Measurements from ENCODE around the gene LIX1. TPM values are rescaled to one million over a fixed set of nuclear protein-coding genes. Genes with fewer than 3 reads are reported as not detected.

Gene LIX1
- total RNA-seq, 1 donor from 2014 or later = 0.52 TPM

- Histone ChIP-seq H3K4me3 (ENCODE audit: low read length in 3 of 3) (no peak overlapping the region), H3K4me1 (ENCODE audit: control insufficient read depth in 3 of 3, insufficient read depth in 3 of 3, low read length in 3 of 3) (no peaks in the 10 kb centered on the region), H3K36me3 (ENCODE audit: control insufficient read depth in 3 of 3, insufficient read depth in 3 of 3, low read length in 3 of 3) (peaks cover 24 to 71% (median 58%) of the 10 kb centered on the region in 3 donors), H3K9ac (ENCODE audit: low read depth in 1 of 3, low read length in 3 of 3) (no peak overlapping the region), H3K9me3 (ENCODE audit: control insufficient read depth in 3 of 3, low read length in 3 of 3) (no peaks in the 10 kb centered on the region), H3K27ac (ENCODE audit: low read depth, low read length) (no peak overlapping the region), H3K27me3 (ENCODE audit: control insufficient read depth in 3 of 3, insufficient read depth in 3 of 3, low read length in 3 of 3) (no peaks in the 10 kb centered on the region)
Measured at GRCh38 chr5:97171703-97172102, 29.3 kb upstream of the LIX1 start.

GRCh38 chr5:97167435-97167834 is 25.0 kb upstream of the LIX1 start:
- H3K4me3 ChIP-seq (ENCODE audit: low read length in 3 of 3) = no peak overlapping the region
- no peaks in the 10 kb centered on the region for H3K4me1 ChIP-seq (ENCODE audit: control insufficient read depth in 3 of 3, insufficient read depth in 3 of 3, low read length in 3 of 3)
- no peaks in the 10 kb centered on the region for H3K9me3 ChIP-seq (ENCODE audit: control insufficient read depth in 3 of 3, low read length in 3 of 3)
- no peak overlapping the region for H3K27ac ChIP-seq (ENCODE audit: low read depth, low read length)
- H3K36me3 ChIP-seq (ENCODE audit: control insufficient read depth in 3 of 3, insufficient read depth in 3 of 3, low read length in 3 of 3) = peaks cover 15 to 63% (median 37%) of the 10 kb centered on the region in 3 donors
- no peaks in the 10 kb centered on the region for H3K27me3 ChIP-seq (ENCODE audit: control insufficient read depth in 3 of 3, insufficient read depth in 3 of 3, low read length in 3 of 3)
- no peak overlapping the region for H3K9ac ChIP-seq (ENCODE audit: low read depth in 1 of 3, low read length in 3 of 3)

- no peaks in the 10 kb centered on the region for H3K9me3 ChIP-seq (ENCODE audit: control insufficient read depth in 3 of 3, low read length in 3 of 3)
- no peak overlapping the region for H3K27ac ChIP-seq (ENCODE audit: low read depth, low read length)
- H3K4me1 ChIP-seq (ENCODE audit: control insufficient read depth in 3 of 3, insufficient read depth in 3 of 3, low read length in 3 of 3) = no peaks in the 10 kb centered on the region
- no peak overlapping the region for H3K4me3 ChIP-seq (ENCODE audit: low read length in 3 of 3)
- H3K27me3 ChIP-seq (ENCODE audit: control insufficient read depth in 3 of 3, insufficient read depth in 3 of 3, low read length in 3 of 3) = no peaks in the 10 kb centered on the region
- peak overlapping the region in 1 of 3 donors; percentile 64 for H3K9ac ChIP-seq (ENCODE audit: low read depth in 1 of 3, low read length in 3 of 3)
- H3K36me3 ChIP-seq (ENCODE audit: control insufficient read depth in 3 of 3, insufficient read depth in 3 of 3, low read length in 3 of 3) = peaks cover 10 to 58% (median 23%) of the 10 kb centered on the region in 3 donors
Measured at GRCh38 chr5:97165726-97166125, 23.3 kb upstream of the LIX1 start.

GRCh38 chr5:97164846-97165245 is 22.4 kb upstream of the LIX1 start:
- Histone ChIP-seq H3K27me3 (ENCODE audit: control insufficient read depth in 3 of 3, insufficient read depth in 3 of 3, low read length in 3 of 3) (no peaks in the 10 kb centered on the region), H3K4me1 (ENCODE audit: control insufficient read depth in 3 of 3, insufficient read depth in 3 of 3, low read length in 3 of 3) (no peaks in the 10 kb centered on the region), H3K9me3 (ENCODE audit: control insufficient read depth in 3 of 3, low read length in 3 of 3) (no peaks in the 10 kb centered on the region), H3K4me3 (ENCODE audit: low read length in 3 of 3) (no peak overlapping the region), H3K27ac (ENCODE audit: low read depth, low read length) (no peak overlapping the region), H3K9ac (ENCODE audit: low read depth in 1 of 3, low read length in 3 of 3) (no peak overlapping the region), H3K36me3 (ENCODE audit: control insufficient read depth in 3 of 3, insufficient read depth in 3 of 3, low read length in 3 of 3) (peaks cover 11 to 53% (median 26%) of the 10 kb centered on the region in 3 donors)

GRCh38 chr5:97163790-97164285 is 21.4 kb upstream of the LIX1 start:
- H3K36me3 ChIP-seq (ENCODE audit: control insufficient read depth in 3 of 3, insufficient read depth in 3 of 3, low read length in 3 of 3) = peaks cover 9 to 48% (median 30%) of the 10 kb centered on the region in 3 donors
- H3K27ac ChIP-seq (ENCODE audit: low read depth, low read length) = no peak overlapping the region

GRCh38 chr5:97163360-97163764 is 21.0 kb upstream of the LIX1 start:
- peaks cover 9 to 44% (median 28%) of the 10 kb centered on the region in 3 donors for H3K36me3 ChIP-seq (ENCODE audit: control insufficient read depth in 3 of 3, insufficient read depth in 3 of 3, low read length in 3 of 3)
- no peak overlapping the region for H3K4me3 ChIP-seq (ENCODE audit: low read length in 3 of 3)
- no peak overlapping the region for H3K27ac ChIP-seq (ENCODE audit: low read depth, low read length)
- no peak overlapping the region for H3K9ac ChIP-seq (ENCODE audit: low read depth in 1 of 3, low read length in 3 of 3)
- no peaks in the 10 kb centered on the region for H3K9me3 ChIP-seq (ENCODE audit: control insufficient read depth in 3 of 3, low read length in 3 of 3)
- H3K27me3 ChIP-seq (ENCODE audit: control insufficient read depth in 3 of 3, insufficient read depth in 3 of 3, low read length in 3 of 3) = no peaks in the 10 kb centered on the region
- no peaks in the 10 kb centered on the region for H3K4me1 ChIP-seq (ENCODE audit: control insufficient read depth in 3 of 3, insufficient read depth in 3 of 3, low read length in 3 of 3)

More at GRCh38 chr5:97163790-97164285, 21.4 kb upstream of the LIX1 start:
- no peaks in the 10 kb centered on the region for H3K4me1 ChIP-seq (ENCODE audit: control insufficient read depth in 3 of 3, insufficient read depth in 3 of 3, low read length in 3 of 3)
- no peaks in the 10 kb centered on the region for H3K27me3 ChIP-seq (ENCODE audit: control insufficient read depth in 3 of 3, insufficient read depth in 3 of 3, low read length in 3 of 3)
- H3K9me3 ChIP-seq (ENCODE audit: control insufficient read depth in 3 of 3, low read length in 3 of 3) = no peaks in the 10 kb centered on the region
- H3K4me3 ChIP-seq (ENCODE audit: low read length in 3 of 3) = no peak overlapping the region
- no peak overlapping the region for H3K9ac ChIP-seq (ENCODE audit: low read depth in 1 of 3, low read length in 3 of 3)

GRCh38 chr5:97162045-97162444 is 19.6 kb upstream of the LIX1 start:
- no peaks in the 10 kb centered on the region for H3K27me3 ChIP-seq (ENCODE audit: control insufficient read depth in 3 of 3, insufficient read depth in 3 of 3, low read length in 3 of 3)
- H3K36me3 ChIP-seq (ENCODE audit: control insufficient read depth in 3 of 3, insufficient read depth in 3 of 3, low read length in 3 of 3) = peaks cover 7 to 30% (median 21%) of the 10 kb centered on the region in 3 donors
- H3K9ac ChIP-seq (ENCODE audit: low read depth in 1 of 3, low read length in 3 of 3) = no peak overlapping the region
- H3K9me3 ChIP-seq (ENCODE audit: control insufficient read depth in 3 of 3, low read length in 3 of 3) = peaks cover 0 to 3% (median 0%) of the 10 kb centered on the region in 3 donors
- no peaks in the 10 kb centered on the region for H3K4me1 ChIP-seq (ENCODE audit: control insufficient read depth in 3 of 3, insufficient read depth in 3 of 3, low read length in 3 of 3)
- H3K4me3 ChIP-seq (ENCODE audit: low read length in 3 of 3) = no peak overlapping the region
- H3K27ac ChIP-seq (ENCODE audit: low read depth, low read length) = no peak overlapping the region

GRCh38 chr5:97157689-97158088 is 15.3 kb upstream of the LIX1 start:
- H3K9me3 ChIP-seq (ENCODE audit: control insufficient read depth in 3 of 3, low read length in 3 of 3) = peaks cover 0 to 3% (median 0%) of the 10 kb centered on the region in 3 donors
- no peaks in the 10 kb centered on the region for H3K4me1 ChIP-seq (ENCODE audit: control insufficient read depth in 3 of 3, insufficient read depth in 3 of 3, low read length in 3 of 3)
- H3K27me3 ChIP-seq (ENCODE audit: control insufficient read depth in 3 of 3, insufficient read depth in 3 of 3, low read length in 3 of 3) = no peaks in the 10 kb centered on the region

GRCh38 chr5:97151370-97151769 is 9.0 kb upstream of the LIX1 start:
- Histone ChIP-seq H3K27me3 (ENCODE audit: control insufficient read depth in 3 of 3, insufficient read depth in 3 of 3, low read length in 3 of 3) (no peaks in the 10 kb centered on the region), H3K4me1 (ENCODE audit: control insufficient read depth in 3 of 3, insufficient read depth in 3 of 3, low read length in 3 of 3) (no peaks in the 10 kb centered on the region), H3K9ac (ENCODE audit: low read depth in 1 of 3, low read length in 3 of 3) (no peak overlapping the region), H3K9me3 (ENCODE audit: control insufficient read depth in 3 of 3, low read length in 3 of 3) (no peaks in the 10 kb centered on the region), H3K27ac (ENCODE audit: low read depth, low read length) (no peak overlapping the region), H3K4me3 (ENCODE audit: low read length in 3 of 3) (no peak overlapping the region), H3K36me3 (ENCODE audit: control insufficient read depth in 3 of 3, insufficient read depth in 3 of 3, low read length in 3 of 3) (no peaks in the 10 kb centered on the region)

More at GRCh38 chr5:97157689-97158088, 15.3 kb upstream of the LIX1 start:
- H3K36me3 ChIP-seq (ENCODE audit: control insufficient read depth in 3 of 3, insufficient read depth in 3 of 3, low read length in 3 of 3) = peaks cover 7 to 15% (median 10%) of the 10 kb centered on the region in 3 donors
- H3K27ac ChIP-seq (ENCODE audit: low read depth, low read length) = no peak overlapping the region
- no peak overlapping the region for H3K9ac ChIP-seq (ENCODE audit: low read depth in 1 of 3, low read length in 3 of 3)
- H3K4me3 ChIP-seq (ENCODE audit: low read length in 3 of 3) = no peak overlapping the region

- Histone ChIP-seq H3K9me3 (ENCODE audit: control insufficient read depth in 3 of 3, low read length in 3 of 3) (no peaks in the 10 kb centered on the region), H3K9ac (ENCODE audit: low read depth in 1 of 3, low read length in 3 of 3) (no peak overlapping the region), H3K4me1 (ENCODE audit: control insufficient read depth in 3 of 3, insufficient read depth in 3 of 3, low read length in 3 of 3) (no peaks in the 10 kb centered on the region), H3K4me3 (ENCODE audit: low read length in 3 of 3) (no peak overlapping the region), H3K36me3 (ENCODE audit: control insufficient read depth in 3 of 3, insufficient read depth in 3 of 3, low read length in 3 of 3) (no peaks in the 10 kb centered on the region), H3K27me3 (ENCODE audit: control insufficient read depth in 3 of 3, insufficient read depth in 3 of 3, low read length in 3 of 3) (no peaks in the 10 kb centered on the region), H3K27ac (ENCODE audit: low read depth, low read length) (no peak overlapping the region)
Measured at GRCh38 chr5:97150401-97150800, 8.0 kb upstream of the LIX1 start.
